Endothelial cell of umbilical vein (primary cell): ENCODE measurements around the gene C6orf58. TPM values are rescaled to one million over a fixed set of nuclear protein-coding genes. Genes with fewer than 3 reads are reported as not detected.

Experiments
- BruUV-seq: library from RNA; stranded (reverse); fragments of 400-500 nt; replicated peaks from 2 replicates; lab custom pipeline; 2021; lab: Mats Ljungman, UMichigan
- CTCF ChIA-PET: fragments of 300-600, 350-600 bp; sonication (Branson Sonifier 250); formaldehyde crosslinking; loops from one replicate; lab custom pipeline; 2021; ENCODE audit warnings: antibody characterized with exemption, inconsistent platforms; lab: Charles Lee
- POLR2A ChIA-PET: fragments of 300-600, 350-600 bp; sonication (Branson Sonifier 250); formaldehyde crosslinking; loops from one replicate; lab custom pipeline; 2021; ENCODE audit warnings: antibody characterized with exemption, inconsistent platforms; lab: Charles Lee
- DNase-seq: peaks from one replicate; pipeline ENCODE4 v3.0.0-alpha.2; 2011; ENCODE audit warnings: low read depth, low spot score
- FAIRE-seq: peaks from 2 replicates; lab custom pipeline; 2011; peaks lifted over from hg19 to GRCh38; lab: Jason Lieb, UNC
- H2AFZ ChIP-seq: 2 replicates; pipeline ENCODE4 v1.6.0; 2012; ENCODE audit warnings: low read depth, low read length, control low read depth, inconsistent platforms
- H3K27ac ChIP-seq: 2 replicates; pipeline ENCODE4 v1.5.1; 2011; ENCODE audit warnings: low read depth, mild to moderate bottlenecking, control low read depth, low read length, moderate library complexity; ENCODE audit not compliant: insufficient read depth
- H3K27me3 ChIP-seq, 2 experiments: 2 replicates each; pipeline versions ENCODE4 v1.6.0 to v1.6.1; 2011; ENCODE audit warnings: low read length in 2 of 2, mixed read lengths in 1 of 2; ENCODE audit not compliant: control insufficient read depth in 2 of 2, insufficient read depth in 2 of 2
- H3K36me3 ChIP-seq, 2 experiments: 2 replicates in 1 of 2; 3 replicates in 1 of 2; pipeline ENCODE4 v1.5.1; 2011; ENCODE audit warnings: low read length in 2 of 2, mild to moderate bottlenecking in 1 of 2, moderate library complexity in 1 of 2; ENCODE audit not compliant: control insufficient read depth in 2 of 2, insufficient read depth in 2 of 2; ENCODE audit errors: extremely low read depth in 1 of 2
- H3K4me1 ChIP-seq: 3 replicates; pipeline ENCODE4 v1.5.1; 2011; ENCODE audit warnings: mild to moderate bottlenecking, low read length; ENCODE audit not compliant: control insufficient read depth, insufficient read depth; ENCODE audit errors: extremely low read depth
- H3K4me2 ChIP-seq: 2 replicates; pipeline ENCODE4 v1.6.1; 2011; ENCODE audit warnings: low read length, control low read depth, mixed read lengths; ENCODE audit not compliant: insufficient read depth
- H3K4me3 ChIP-seq, 3 experiments: fragments of 200-600 bp in 1 of 3; sonication (generic), shearing (Covaris generic) in 1 of 3; replicated peaks in 1 of 3; 2 replicates each; pipeline ENCODE4 v1.5.1; 2011 to 2016; ENCODE audit warnings: control low read depth in 3 of 3, low read length in 3 of 3, mild to moderate bottlenecking in 2 of 3, inconsistent platforms in 1 of 3, low read depth in 1 of 3, moderate library complexity in 1 of 3; ENCODE audit not compliant: insufficient read depth in 1 of 3
- H3K79me2 ChIP-seq: 2 replicates; pipeline ENCODE4 v1.6.0; 2012; ENCODE audit warnings: low read length, inconsistent platforms; ENCODE audit not compliant: control insufficient read depth, insufficient read depth
- H3K9ac ChIP-seq: replicated peaks from 2 replicates; pipeline ENCODE3; 2011; ENCODE audit warnings: low read length, control low read depth; ENCODE audit not compliant: insufficient read depth; ENCODE audit errors: extremely low read depth
- H3K9me1 ChIP-seq: replicated peaks from 3 replicates; pipeline ENCODE4 v1.6.0; 2011; ENCODE audit warnings: mild to moderate bottlenecking, low read length; ENCODE audit not compliant: control insufficient read depth, insufficient read depth; ENCODE audit errors: extremely low read depth
- H3K9me3 ChIP-seq: replicated peaks from 2 replicates; pipeline ENCODE4 v1.5.1; 2012; ENCODE audit warnings: low read length, inconsistent platforms; ENCODE audit not compliant: control insufficient read depth, insufficient read depth
- H4K20me1 ChIP-seq: replicated peaks from 2 replicates; pipeline ENCODE3; 2011; ENCODE audit warnings: mild to moderate bottlenecking, low read length; ENCODE audit not compliant: control insufficient read depth, insufficient read depth; ENCODE audit errors: extremely low read depth
- CTCF ChIP-seq, 2 donors: IDR thresholded peaks; 1 replicate in 1 of 2; 2 replicates in 1 of 2; pipeline ENCODE4 v1.5.1; 2011; ENCODE audit warnings: low read length in 2 of 2, mild to moderate bottlenecking in 2 of 2, moderate library complexity in 2 of 2, control low read depth in 1 of 2, inconsistent platforms in 1 of 2, low read depth in 1 of 2; ENCODE audit not compliant: insufficient read depth in 1 of 2; ENCODE audit errors: extremely low read depth in 1 of 2
- EZH2 ChIP-seq: IDR thresholded peaks from 2 replicates; pipeline ENCODE4 v1.6.1; 2012; ENCODE audit warnings: borderline replicate concordance, low read depth, mild to moderate bottlenecking, moderate library complexity, low read length, inconsistent platforms; ENCODE audit not compliant: severe bottlenecking
- FOS ChIP-seq: IDR thresholded peaks from 2 replicates; pipeline ENCODE4 v1.6.1; 2011; ENCODE audit warnings: mild to moderate bottlenecking, low read length, moderate library complexity, borderline replicate concordance; ENCODE audit not compliant: insufficient read depth
- GATA2 ChIP-seq: IDR thresholded peaks from 2 replicates; pipeline ENCODE4 v1.7.0; 2011; ENCODE audit warnings: low read depth, mild to moderate bottlenecking, moderate library complexity, mixed read lengths, low read length; ENCODE audit not compliant: insufficient read length, insufficient read depth
- JUN ChIP-seq: IDR thresholded peaks from 2 replicates; pipeline ENCODE4 v1.6.1; 2011; ENCODE audit warnings: borderline replicate concordance, low read depth; ENCODE audit not compliant: insufficient read length, insufficient read depth
- MYC ChIP-seq: IDR thresholded peaks from one replicate; pipeline ENCODE4 v1.6.1; 2011; ENCODE audit warnings: mild to moderate bottlenecking, low read depth, low read length
- POLR2A ChIP-seq: IDR thresholded peaks from 2 replicates; pipeline ENCODE4 v1.6.1; 2012; ENCODE audit warnings: low read depth, mild to moderate bottlenecking, control low read depth, low read length
- POLR2AphosphoS5 ChIP-seq: IDR thresholded peaks from 2 replicates; pipeline ENCODE4 v1.6.1; 2012; ENCODE audit warnings: low read depth, mild to moderate bottlenecking, control low read depth, low read length, moderate library complexity; ENCODE audit not compliant: insufficient read depth
- dilution Hi-C: fragments of 300-500 bp; cut with MboI; formaldehyde crosslinking; loops from one replicate; pipeline ENCODE4 v1.15.0; 2019; ENCODE audit warnings: low sequenced_read_pairs; ENCODE audit not compliant: extremely low pct_ligation_motif_present
- intact Hi-C: fragments of 100-400 bp; cut with micrococcal nuclease; formaldehyde crosslinking; loops from one replicate; pipeline ENCODE4 v1.10.0; 2022
- polyA plus RNA-seq, 4 experiments: library from polyadenylated mRNA; depleted of rRNA in 3 of 4; stranded (reverse) in 3 of 4; unstranded in 1 of 4; fragments of >200 nt; gene quantifications; 2 replicates each; pipeline versions ENCODE4 v1.2.1 to v1.2.3, GENCODE V29; 2011 to 2012; ENCODE audit warnings: missing spikeins in 1 of 4
- total RNA-seq: library from RNA; stranded (reverse); gene quantifications from 2 replicates; pipeline ENCODE4 v1.2.3, GENCODE V29; 2021
- TF ChIP-seq, protein P1 (sequence below): IDR thresholded peaks from 2 replicates; pipeline ENCODE4 v1.6.1; 2011; ENCODE audit not compliant: insufficient read depth, insufficient read length

The C6orf58 gene
- total and polyA plus RNA-seq, 2 donors (not counting 3 experiments of a cell fraction or from before 2014, with no cell fraction given) = not detected

DNA sequence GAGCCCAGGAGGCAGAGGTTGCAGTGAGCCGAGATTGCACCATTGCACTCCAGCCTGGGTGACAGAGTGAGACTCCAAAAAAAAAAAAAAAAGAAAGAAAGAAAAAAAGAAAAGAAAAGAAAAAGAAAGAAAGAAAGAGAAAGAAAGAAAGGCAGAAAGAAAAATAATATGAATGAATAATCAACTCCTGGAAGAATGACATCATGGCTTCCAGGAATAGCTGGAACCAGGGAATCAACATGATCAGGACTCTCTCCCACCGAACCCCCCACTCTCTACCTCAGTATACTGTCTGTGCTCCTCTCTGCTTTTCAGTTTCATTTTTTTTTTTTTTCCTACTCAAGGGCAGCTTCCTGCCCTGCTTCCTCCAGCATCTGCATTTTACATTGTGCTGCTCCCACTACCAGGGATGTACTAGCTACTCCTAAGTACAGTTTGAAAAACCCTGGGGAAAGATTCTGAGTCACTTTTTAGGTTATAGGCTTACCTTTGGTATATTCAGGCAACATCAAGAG is 38.2 kb upstream of the C6orf58 start:
- H3K4me1 ChIP-seq = no peaks in the 10 kb centered on the region
- H3K27ac ChIP-seq = no peak overlapping the region
- no peaks in the 10 kb centered on the region for H3K36me3 ChIP-seq
- DNase-seq (no peak), FAIRE-seq (no peak)
- intact Hi-C loops = loop anchor here (1.0 to 5.0 kb wide), 3 partner anchors 74 to 417 kb away; no protein-coding TSS in a partner anchor
- no peak overlapping the region for H2AFZ ChIP-seq
- peaks cover 14 to 19% of the 10 kb centered on the region in 2 experiments for H3K27me3 ChIP-seq
- H3K79me2 ChIP-seq = no peaks in the 10 kb centered on the region
- CTCF ChIA-PET = interaction anchor here (0.5 to 3.4 kb wide), 38 partner anchors 8 to 1505 kb away, joined by 3 to 155 read pairs (median 4); partner anchors contain the start of genes ECHDC1, KIAA0408, MTCL3 and RNF146
- no peaks in the 10 kb centered on the region for H3K9me3 ChIP-seq
- no peaks in the 10 kb centered on the region for H3K9me1 ChIP-seq
- no peak for TF ChIP-seq POLR2AphosphoS5
- TF ChIP-seq, protein P1, sequence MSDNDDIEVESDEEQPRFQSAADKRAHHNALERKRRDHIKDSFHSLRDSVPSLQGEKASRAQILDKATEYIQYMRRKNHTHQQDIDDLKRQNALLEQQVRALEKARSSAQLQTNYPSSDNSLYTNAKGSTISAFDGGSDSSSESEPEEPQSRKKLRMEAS = no peak
- TF ChIP-seq POLR2A = no peak
- TF ChIP-seq GATA2 = no peak
- TF ChIP-seq FOS = no peak
- no peak for TF ChIP-seq MYC
- TF ChIP-seq EZH2 = no peak
- TF ChIP-seq CTCF (IDR thresholded peaks at IDR 0.05; ENCODE audit: extremely low read depth in 1 of 2, insufficient read depth in 1 of 2, low read depth in 1 of 2, low read length in 2 of 2) = no peak
- TF ChIP-seq JUN = no peak
- dilution Hi-C loops = no loop called here
- H3K9ac ChIP-seq = no peak overlapping the region
- H3K4me2 ChIP-seq = no peak overlapping the region
- no TSS peak for BruUV-seq
- H4K20me1 ChIP-seq = no peaks in the 10 kb centered on the region
- H3K4me3 ChIP-seq = no peak overlapping the region
- POLR2A ChIA-PET = no interaction called here
